ENCODE results near the gene BABAM2.

DNA sequence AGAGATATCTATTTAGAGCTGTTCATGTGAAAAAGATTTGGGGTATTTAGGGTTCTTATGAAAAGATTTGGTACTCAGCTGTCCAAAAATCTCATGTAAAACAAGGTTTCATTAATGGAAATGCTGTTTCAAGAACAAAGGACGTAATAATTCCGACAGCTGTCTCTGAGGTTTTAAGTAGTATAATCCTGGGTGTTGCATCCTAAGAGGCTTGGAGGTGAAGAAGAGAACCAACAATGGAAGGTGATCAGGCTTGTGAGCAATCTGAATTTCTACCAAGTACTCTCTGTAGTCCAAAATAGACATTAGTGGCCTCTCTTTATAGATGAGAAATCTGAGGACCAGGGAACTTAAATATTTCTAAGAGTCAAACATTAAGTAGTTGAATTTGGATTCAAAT is 205.1 kb downstream of the BABAM2 start:
- no peak for TF ChIP-seq ZNF830 (tag by site-specific recombination; IDR thresholded peaks at IDR 0.05; ENCODE audit: low read depth)
- TF ChIP-seq, protein P1, sequence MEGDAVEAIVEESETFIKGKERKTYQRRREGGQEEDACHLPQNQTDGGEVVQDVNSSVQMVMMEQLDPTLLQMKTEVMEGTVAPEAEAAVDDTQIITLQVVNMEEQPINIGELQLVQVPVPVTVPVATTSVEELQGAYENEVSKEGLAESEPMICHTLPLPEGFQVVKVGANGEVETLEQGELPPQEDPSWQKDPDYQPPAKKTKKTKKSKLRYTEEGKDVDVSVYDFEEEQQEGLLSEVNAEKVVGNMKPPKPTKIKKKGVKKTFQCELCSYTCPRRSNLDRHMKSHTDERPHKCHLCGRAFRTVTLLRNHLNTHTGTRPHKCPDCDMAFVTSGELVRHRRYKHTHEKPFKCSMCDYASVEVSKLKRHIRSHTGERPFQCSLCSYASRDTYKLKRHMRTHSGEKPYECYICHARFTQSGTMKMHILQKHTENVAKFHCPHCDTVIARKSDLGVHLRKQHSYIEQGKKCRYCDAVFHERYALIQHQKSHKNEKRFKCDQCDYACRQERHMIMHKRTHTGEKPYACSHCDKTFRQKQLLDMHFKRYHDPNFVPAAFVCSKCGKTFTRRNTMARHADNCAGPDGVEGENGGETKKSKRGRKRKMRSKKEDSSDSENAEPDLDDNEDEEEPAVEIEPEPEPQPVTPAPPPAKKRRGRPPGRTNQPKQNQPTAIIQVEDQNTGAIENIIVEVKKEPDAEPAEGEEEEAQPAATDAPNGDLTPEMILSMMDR (tag by site-specific recombination; IDR thresholded peaks at IDR 0.05): no peak
